ENCODE measurements around the gene SLC39A7.
A peak's percentile ranks its signal among the peaks of the same experiment; 100 is the strongest.

SLC39A7 gene

GRCh38 chr6:33200219-33201146 lies at the start of gene SLC39A7, which contains the start of gene RXRB:
Gene SLC39A7, plus strand, starts transcription at chr6:33200867. Its CDS starts 379 bp downstream, at chr6:33201246.
Gene RXRB, minus strand, starts transcription at chr6:33200665. Its CDS starts 189 bp downstream, at chr6:33200476.
- peak; percentile 99 for DNase-seq

GRCh38 chr6:33151050-33151449 lies 49.6 kb upstream of the SLC39A7 start:
- no peak for DNase-seq

- no peak for DNase-seq
Measured at GRCh38 chr6:33154349-33154748, 46.3 kb upstream of the SLC39A7 start.

GRCh38 chr6:33156561-33156960 lies 44.1 kb upstream of the SLC39A7 start:
- DNase-seq: no peak

- DNase-seq: no peak
Measured at GRCh38 chr6:33156964-33157363, 43.7 kb upstream of the SLC39A7 start.

GRCh38 chr6:33160096-33160495 lies 40.6 kb upstream of the SLC39A7 start:
- DNase-seq: no peak

- DNase-seq: no peak
Measured at GRCh38 chr6:33160728-33161344, 39.8 kb upstream of the SLC39A7 start.

GRCh38 chr6:33161354-33162331 lies 39.0 kb upstream of the SLC39A7 start:
- DNase-seq: peak; percentile 15

GRCh38 chr6:33163540-33163939 lies 37.1 kb upstream of the SLC39A7 start:
- no peak for DNase-seq

- DNase-seq: no peak
Measured at GRCh38 chr6:33164176-33164575, 36.5 kb upstream of the SLC39A7 start.

GRCh38 chr6:33164665-33165373 lies 35.8 kb upstream of the SLC39A7 start:
- no peak for DNase-seq

GRCh38 chr6:33165581-33166258 lies 34.9 kb upstream of the SLC39A7 start:
- DNase-seq: no peak

GRCh38 chr6:33166363-33166762 lies 34.3 kb upstream of the SLC39A7 start:
- DNase-seq: no peak

GRCh38 chr6:33166811-33167210 lies 33.9 kb upstream of the SLC39A7 start:
- no peak for DNase-seq

GRCh38 chr6:33167374-33168283 lies 33.0 kb upstream of the SLC39A7 start:
- no peak for DNase-seq

- no peak for DNase-seq
Measured at GRCh38 chr6:33168284-33168601, 32.4 kb upstream of the SLC39A7 start.

GRCh38 chr6:33168639-33169038 lies 32.0 kb upstream of the SLC39A7 start:
- DNase-seq: no peak

GRCh38 chr6:33169291-33170175 lies 31.1 kb upstream of the SLC39A7 start:
- no peak for DNase-seq

GRCh38 chr6:33170176-33171015 lies 30.3 kb upstream of the SLC39A7 start:
- DNase-seq: no peak
